ENCODE results near the gene KCTD18. TPM values are rescaled to one million over a fixed set of nuclear protein-coding genes. Genes with fewer than 3 reads are reported as not detected.

The KCTD18 gene
- total RNA-seq, 1 experiment from 2014 or later: 13.0 TPM

- Histone ChIP-seq H3K4me3 (ENCODE audit: low read length) (0 out of 2 replicates have a peak overlapping the region, but pooled peaks have one; percentile 0), H3K4me2 (ENCODE audit: low read length) (peak overlapping the region; percentile 93), H4K20me1 (ENCODE audit: low read length) (0 out of 2 replicates have a peak, but pooled peaks cover 4% of the 10 kb centered on the region), H3F3A (ENCODE audit: low read length, unreplicated experiment) (no peaks in the 10 kb centered on the region), H3K9me2 (replicated peaks; ENCODE audit: low read length) (no peaks in the 10 kb centered on the region), H3K9ac (ENCODE audit: low read length) (no peak overlapping the region), H3K27ac (ENCODE audit: low read length) (no peak overlapping the region), H2AFZ (ENCODE audit: low read length) (no peak overlapping the region), H3K79me2 (ENCODE audit: low read length) (peaks cover 71% of the 10 kb centered on the region), H3K4me1 (ENCODE audit: insufficient read depth, low read length) (peaks cover 44% of the 10 kb centered on the region), H3K9me3 (ENCODE audit: low read length) (no peaks in the 10 kb centered on the region), H3K27me3 (ENCODE audit: low read length) (no peaks in the 10 kb centered on the region), H3K36me3 (ENCODE audit: low read depth, low read length) (peaks cover 6% of the 10 kb centered on the region; the same call in 1 of the 2 replicates)
- CTCF ChIA-PET: no interaction called here
- TF ChIP-seq EZH2phosphoT487 (IDR thresholded peaks at IDR 0.05; ENCODE audit: borderline replicate concordance, low read length) (no peak), EZH2 (IDR thresholded peaks at IDR 0.05; ENCODE audit: low read length, unreplicated experiment) (no peak)
- TF ChIP-seq, protein P1, sequence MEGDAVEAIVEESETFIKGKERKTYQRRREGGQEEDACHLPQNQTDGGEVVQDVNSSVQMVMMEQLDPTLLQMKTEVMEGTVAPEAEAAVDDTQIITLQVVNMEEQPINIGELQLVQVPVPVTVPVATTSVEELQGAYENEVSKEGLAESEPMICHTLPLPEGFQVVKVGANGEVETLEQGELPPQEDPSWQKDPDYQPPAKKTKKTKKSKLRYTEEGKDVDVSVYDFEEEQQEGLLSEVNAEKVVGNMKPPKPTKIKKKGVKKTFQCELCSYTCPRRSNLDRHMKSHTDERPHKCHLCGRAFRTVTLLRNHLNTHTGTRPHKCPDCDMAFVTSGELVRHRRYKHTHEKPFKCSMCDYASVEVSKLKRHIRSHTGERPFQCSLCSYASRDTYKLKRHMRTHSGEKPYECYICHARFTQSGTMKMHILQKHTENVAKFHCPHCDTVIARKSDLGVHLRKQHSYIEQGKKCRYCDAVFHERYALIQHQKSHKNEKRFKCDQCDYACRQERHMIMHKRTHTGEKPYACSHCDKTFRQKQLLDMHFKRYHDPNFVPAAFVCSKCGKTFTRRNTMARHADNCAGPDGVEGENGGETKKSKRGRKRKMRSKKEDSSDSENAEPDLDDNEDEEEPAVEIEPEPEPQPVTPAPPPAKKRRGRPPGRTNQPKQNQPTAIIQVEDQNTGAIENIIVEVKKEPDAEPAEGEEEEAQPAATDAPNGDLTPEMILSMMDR (conservative IDR thresholded peaks at IDR 0.05; ENCODE audit: low read depth, low read length): no peak
- BruUV-seq (replicated peaks): no TSS peak
- ATAC-seq (no peak), DNase-seq (no peak)
- POLR2A ChIA-PET (ENCODE audit: unreplicated experiment): no interaction called here
- intact Hi-C loops (cut with micrococcal nuclease): loop anchor here (5.0 kb wide), 3 partner anchors 46 to 556 kb away; no protein-coding TSS in a partner anchor
These were observed 18.4 kb upstream of the KCTD18 start for GRCh38 chr2:200528228-200528627.

- TSS peak; percentile 70 for BruUV-seq (replicated peaks)
- H3K4me1 ChIP-seq (ENCODE audit: insufficient read depth, low read length): peaks cover 46% of the 10 kb centered on the region
- H3K9me3 ChIP-seq (ENCODE audit: low read length): no peaks in the 10 kb centered on the region
- peak within 1 kb of the TSS; percentile 81 for H3K9ac ChIP-seq (ENCODE audit: low read length)
- peak within 1 kb of the TSS; percentile 92 for H3K4me3 ChIP-seq (ENCODE audit: low read length)
- peak; percentile 98 for DNase-seq
- intact Hi-C loops (cut with micrococcal nuclease): loop anchor here (5.0 kb wide), 3 partner anchors 44 to 554 kb away; no protein-coding TSS in a partner anchor
- TF ChIP-seq, protein P1 (conservative IDR thresholded peaks at IDR 0.05; ENCODE audit: low read depth, low read length): no peak
- TF ChIP-seq EZH2phosphoT487 (IDR thresholded peaks at IDR 0.05; ENCODE audit: borderline replicate concordance, low read length): no peak
- no peak for TF ChIP-seq EZH2 (IDR thresholded peaks at IDR 0.05; ENCODE audit: low read length, unreplicated experiment)
- H3K27ac ChIP-seq (ENCODE audit: low read length): peak within 1 kb of the TSS; percentile 57
- H3K9me2 ChIP-seq (replicated peaks; ENCODE audit: low read length): no peaks in the 10 kb centered on the region
- CTCF ChIA-PET: no interaction called here
- no peaks in the 10 kb centered on the region for H3K36me3 ChIP-seq (ENCODE audit: low read depth, low read length)
- ATAC-seq: peak; percentile 90
- H3K79me2 ChIP-seq (ENCODE audit: low read length): peaks cover 50% of the 10 kb centered on the region
- H4K20me1 ChIP-seq (ENCODE audit: low read length): 0 out of 2 replicates have a peak, but pooled peaks cover 4% of the 10 kb centered on the region
- H3K27me3 ChIP-seq (ENCODE audit: low read length): no peaks in the 10 kb centered on the region
- no peaks in the 10 kb centered on the region for H3F3A ChIP-seq (ENCODE audit: low read length, unreplicated experiment)
- POLR2A ChIA-PET (ENCODE audit: unreplicated experiment): interaction anchor here (0.6 to 0.7 kb wide), 2 partner anchors 78 to 553 kb away, joined by 3 to 4 read pairs; no protein-coding TSS in a partner anchor
- H2AFZ ChIP-seq (ENCODE audit: low read length): peak within 1 kb of the TSS; percentile 94
- peak within 1 kb of the TSS; percentile 93 for H3K4me2 ChIP-seq (ENCODE audit: low read length)
These were observed 16.2 kb upstream of the KCTD18 start, which contains the start of gene SGO2 for GRCh38 chr2:200525882-200526651. TSS of gene SGO2 (plus strand) at chr2:200526207. CDS start at chr2:200532976, 6,769 bp downstream.

Measured in PC-3 (cell line).